Measurements from ENCODE around the gene RNF166. TPM values are rescaled to one million over a fixed set of nuclear protein-coding genes. Genes with fewer than 3 reads are reported as not detected.
"Not testable (repeated sequence)": the region's sequence is repeated elsewhere in the genome, so short reads cannot be mapped to it uniquely, and the experiment has no call there.

RNF166 gene
- total RNA-seq, 1 donor from 2014 or later = 36.0 TPM

DNA sequence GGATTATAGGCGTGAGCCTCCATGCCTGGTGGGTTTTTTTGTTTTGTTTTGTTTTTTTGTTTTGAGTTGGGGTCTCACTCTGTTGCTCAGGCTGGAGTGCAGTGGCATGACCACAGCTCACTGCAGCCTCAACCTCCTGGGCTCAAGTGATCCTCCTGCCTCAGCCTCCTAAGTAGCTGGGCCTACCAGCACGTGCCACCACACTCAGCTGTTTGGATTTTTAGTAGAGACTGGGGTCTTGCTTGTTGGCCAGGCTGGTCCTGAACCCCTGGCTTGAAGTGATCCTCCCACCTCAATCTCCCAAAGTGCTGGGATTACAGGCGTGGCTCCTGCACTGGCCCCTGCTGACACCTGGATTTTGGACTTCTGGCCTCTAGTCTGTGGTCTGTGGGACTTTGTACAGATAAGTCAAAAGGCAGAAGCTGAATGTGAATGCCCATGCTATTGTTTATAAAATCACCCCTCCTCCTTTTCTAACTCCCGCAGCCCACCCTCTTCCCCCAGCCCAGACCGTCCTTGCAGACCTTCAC lies 25.6 kb downstream of the RNF166 start:
- DNase-seq (ENCODE audit: extremely low read depth, low read depth, low spot score) = no peak

- DNase-seq (ENCODE audit: extremely low read depth, low read depth, low spot score) = no peak
These were observed 27.8 kb downstream of the RNF166 start for GRCh38 chr16:88678224-88678979.

DNA sequence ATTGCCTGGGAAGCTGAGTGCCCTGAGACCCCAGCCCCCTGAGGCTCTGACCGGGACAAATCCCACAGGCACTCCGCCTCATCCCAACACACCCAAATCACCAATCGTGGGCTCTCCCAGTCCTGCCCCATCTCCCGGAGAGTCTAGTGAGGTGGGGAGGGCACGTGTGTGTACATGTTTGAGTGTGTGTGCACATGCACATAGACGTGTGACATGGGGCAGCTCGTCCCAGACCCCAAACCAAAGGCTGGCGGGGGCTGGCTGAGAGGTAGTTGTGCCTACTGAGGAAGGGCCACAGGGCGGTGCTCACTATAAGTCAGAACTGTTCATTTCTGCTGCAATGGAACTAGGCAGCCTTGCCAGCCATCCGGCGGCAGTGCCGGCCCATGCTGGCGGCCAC lies 28.5 kb downstream of the RNF166 start:
- no peak for DNase-seq (ENCODE audit: extremely low read depth, low read depth, low spot score)

GRCh38 chr16:88676502-88677242 lies 29.5 kb downstream of the RNF166 start:
- no peak for DNase-seq (ENCODE audit: extremely low read depth, low read depth, low spot score)

DNA sequence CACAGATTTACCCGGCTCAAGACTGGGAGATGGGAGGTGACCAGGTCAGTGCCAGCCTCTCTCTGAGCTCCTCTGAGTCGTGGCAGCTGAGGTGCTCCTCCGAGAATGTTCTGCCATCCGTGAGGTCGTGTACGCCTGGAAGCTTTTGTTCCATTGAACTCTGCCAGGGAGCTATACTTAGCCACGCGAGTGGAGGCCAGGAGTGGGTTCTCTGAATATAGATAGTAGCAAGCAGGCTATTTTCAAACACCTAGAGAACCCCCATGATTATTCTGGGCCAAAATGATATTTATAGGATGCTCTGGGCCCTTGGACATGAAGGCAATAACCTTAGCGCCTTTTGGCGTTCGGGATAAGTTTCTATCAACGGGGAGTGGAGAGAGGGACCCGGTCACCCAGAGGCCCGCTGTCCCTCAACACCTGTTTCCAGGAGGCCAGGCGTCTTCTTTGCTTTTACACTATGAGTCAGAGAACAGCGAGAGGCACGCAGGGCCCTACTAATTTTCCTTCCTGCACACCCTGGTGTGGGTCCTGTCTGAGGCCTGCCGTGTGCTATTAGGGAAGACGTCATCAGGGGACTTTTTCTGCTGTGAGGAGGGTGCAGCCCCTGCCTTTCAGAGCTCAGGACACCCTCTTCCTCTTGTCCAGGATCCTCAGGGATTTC lies 32.4 kb downstream of the RNF166 start:
- DNase-seq (ENCODE audit: extremely low read depth, low read depth, low spot score) = no peak

DNA sequence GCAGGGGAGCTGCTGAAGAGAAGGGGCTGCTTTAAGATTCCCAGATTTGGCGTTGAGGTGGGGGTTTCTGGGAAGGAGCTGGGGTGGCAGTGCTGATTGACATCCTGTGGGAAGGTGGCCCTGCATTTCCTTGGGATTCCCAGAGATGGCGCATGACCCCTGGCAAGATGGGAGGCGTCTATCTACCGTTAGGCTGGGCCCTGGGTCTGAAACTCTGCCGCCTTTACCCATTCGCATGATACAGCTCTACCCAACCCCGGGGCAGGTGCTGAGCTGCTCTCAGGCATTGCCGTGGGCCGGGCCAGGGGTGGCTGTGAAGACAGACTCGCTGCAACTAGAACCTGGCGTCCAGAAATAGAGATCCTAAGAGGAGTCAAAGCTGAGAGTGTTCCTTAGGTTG lies 33.4 kb downstream of the RNF166 start:
- no peak for DNase-seq (ENCODE audit: extremely low read depth, low read depth, low spot score)

GRCh38 chr16:88671806-88672205 lies 34.4 kb downstream of the RNF166 start:
- no peak for DNase-seq (ENCODE audit: extremely low read depth, low read depth, low spot score)

GRCh38 chr16:88669980-88670379 lies 36.2 kb downstream of the RNF166 start:
- no peak for DNase-seq (ENCODE audit: extremely low read depth, low read depth, low spot score)

DNA sequence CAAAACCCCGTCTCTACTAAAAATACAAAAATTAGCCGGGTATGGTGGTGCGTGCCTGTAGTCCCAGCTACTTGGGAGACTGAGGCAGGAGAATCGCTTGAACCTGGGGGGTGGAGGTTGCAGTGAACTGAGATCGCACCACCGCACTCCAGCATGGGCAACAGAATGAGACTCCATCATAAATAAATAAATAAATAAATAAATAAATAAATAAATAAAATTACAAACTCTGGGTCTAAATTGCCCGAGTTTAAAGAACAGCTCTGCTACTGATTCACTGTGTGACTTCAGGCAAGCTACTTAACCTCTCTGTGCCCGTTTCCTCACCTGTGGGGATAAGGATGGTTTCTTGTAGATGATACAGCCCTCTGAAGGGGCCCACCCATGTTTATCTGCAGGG lies 36.7 kb downstream of the RNF166 start:
- not testable (repeated sequence) for DNase-seq (ENCODE audit: extremely low read depth, low read depth, low spot score)

GRCh38 chr16:88667461-88667860 lies 38.7 kb downstream of the RNF166 start:
- DNase-seq (ENCODE audit: extremely low read depth, low read depth, low spot score) = no peak

DNA sequence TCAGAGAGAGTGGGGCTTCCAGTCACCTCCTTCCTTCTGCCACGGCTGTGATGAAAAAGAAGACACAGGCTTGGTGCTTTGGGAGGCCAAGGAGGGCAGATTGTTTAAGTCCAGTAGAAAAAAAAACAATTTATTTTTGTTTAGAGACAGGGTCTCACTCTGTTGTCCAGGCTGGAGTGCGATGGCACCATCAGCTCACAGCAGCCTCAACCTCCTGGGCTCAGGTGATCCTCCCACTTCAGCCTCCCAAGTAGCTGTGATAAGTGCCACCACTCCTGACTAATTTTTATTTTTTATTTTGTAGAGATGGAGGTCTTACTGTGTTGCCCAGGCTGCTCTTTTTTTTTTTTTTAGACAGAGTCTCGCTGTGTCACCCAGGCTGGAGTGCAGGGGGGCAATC lies 40.6 kb downstream of the RNF166 start:
- DNase-seq (ENCODE audit: extremely low read depth, low read depth, low spot score) = no peak

- peak; percentile 66 for DNase-seq (ENCODE audit: extremely low read depth, low read depth, low spot score)
These were observed 41.1 kb downstream of the RNF166 start for GRCh38 chr16:88665148-88665547.

DNA sequence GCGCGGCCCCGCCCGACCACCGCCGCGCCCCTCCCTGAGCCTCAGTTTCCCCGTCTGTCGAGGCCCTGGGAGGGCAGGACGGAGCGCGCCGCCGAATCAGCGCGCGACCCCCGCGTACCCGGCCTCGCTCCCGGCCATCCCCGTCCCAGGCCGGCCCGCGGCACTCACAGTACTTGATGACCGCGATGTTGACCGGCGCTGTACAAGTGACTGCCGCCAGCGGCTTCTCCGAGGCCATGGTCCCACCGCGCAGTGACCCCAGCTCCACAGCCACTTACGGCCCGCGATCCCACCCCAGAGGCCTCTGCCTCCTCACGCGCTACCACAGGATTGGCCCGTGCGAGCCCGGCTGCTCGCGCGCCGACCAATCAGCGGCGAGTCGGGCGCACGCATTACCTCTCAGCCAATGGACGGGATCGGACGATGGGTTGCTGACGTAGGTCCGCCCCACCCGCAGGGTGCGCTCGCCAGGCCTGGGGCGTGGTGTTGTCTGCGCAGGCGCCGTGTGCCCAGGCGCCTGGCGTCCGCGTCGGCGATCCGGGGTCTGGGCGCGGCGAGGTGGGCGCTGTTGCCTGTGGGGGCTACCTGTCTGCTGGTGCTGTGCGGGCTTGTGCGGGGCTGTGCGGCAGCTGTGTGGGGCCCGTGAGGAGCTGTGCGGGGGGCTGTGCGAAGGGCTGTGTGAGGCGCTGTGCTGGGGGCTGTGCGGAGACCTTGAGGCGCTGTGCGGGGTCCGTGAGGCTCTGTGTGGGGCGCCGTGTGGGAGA lies 43.2 kb downstream of the RNF166 start, which contains the start of gene MVD:
Gene MVD, minus strand, starts transcription at position 249 of the 764 bp plus-strand sequence. Its CDS starts 11 bp downstream, at position 238.
- DNase-seq (ENCODE audit: extremely low read depth, low read depth, low spot score) = peak; percentile 77

DNA sequence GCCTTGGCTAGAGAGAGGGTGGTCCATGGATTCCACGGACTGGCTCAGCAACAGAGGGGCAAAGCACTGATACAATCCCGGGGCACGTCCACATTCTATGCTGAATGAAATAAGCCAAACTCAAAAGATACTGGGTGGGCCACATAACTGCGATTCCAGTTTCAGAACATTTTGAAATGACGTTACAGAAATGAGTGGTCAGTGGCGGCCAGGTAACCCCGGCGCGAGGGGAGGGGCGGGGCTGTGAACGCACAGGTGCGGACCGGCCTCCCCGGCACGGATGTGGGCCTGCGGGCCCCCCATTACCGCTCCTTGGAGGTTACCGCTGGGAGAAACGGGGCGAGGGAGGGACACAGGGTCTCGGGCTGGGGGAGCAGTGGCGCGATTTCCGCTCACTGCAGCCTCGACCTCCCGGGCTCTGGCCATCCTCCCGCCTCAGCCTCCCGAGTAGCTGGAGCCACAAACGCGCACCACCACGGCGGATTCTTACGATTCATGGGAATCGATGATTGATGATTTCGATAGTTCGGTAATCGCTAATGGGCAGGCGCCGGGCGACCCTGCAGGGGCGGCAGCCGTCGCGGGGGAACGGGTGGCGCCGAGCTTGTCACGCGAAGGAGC lies 43.9 kb downstream of the RNF166 start:
- DNase-seq (ENCODE audit: extremely low read depth, low read depth, low spot score) = no peak

DNA sequence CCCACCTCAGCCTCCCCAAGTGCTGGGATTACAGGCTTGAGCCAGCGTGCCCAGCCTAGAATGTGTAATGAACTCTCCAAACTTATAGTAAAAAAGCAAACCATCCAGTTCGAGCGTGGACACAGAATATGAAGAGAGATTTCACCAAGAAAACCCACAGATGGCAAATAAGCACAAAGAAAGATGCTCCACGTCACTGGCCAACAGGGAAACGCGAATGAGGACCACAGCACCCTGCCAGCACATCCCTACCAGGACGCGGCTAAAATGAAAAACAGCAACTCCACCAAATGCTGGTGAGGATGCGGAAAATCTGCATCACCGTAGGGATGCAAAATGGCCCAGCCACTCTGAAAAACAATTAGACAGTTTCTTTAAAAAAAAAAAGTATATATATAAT lies 44.7 kb downstream of the RNF166 start:
- no peak for DNase-seq (ENCODE audit: extremely low read depth, low read depth, low spot score)

DNA sequence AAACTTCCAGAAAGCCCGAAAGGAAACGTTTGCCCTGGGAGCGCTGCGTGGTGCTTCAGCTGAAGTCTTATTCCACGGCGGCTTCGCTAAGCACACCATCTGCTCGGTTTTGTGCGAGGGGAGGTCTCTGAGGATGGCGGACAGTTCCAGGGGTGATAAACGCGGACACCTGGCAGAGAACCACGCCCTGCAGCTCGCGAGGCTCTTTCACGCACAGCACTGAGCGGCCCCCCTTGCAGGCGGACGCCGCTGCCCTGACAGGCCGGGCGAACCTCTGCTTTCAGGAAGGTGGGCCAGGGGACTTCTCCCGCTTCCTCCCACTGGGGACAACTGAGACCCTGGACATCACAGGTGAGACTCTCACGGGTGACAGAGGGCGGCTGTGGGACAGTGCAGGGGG lies 47.0 kb downstream of the RNF166 start:
- no peak for DNase-seq (ENCODE audit: extremely low read depth, low read depth, low spot score)

- no peak for DNase-seq (ENCODE audit: extremely low read depth, low read depth, low spot score)
These were observed 47.5 kb downstream of the RNF166 start for GRCh38 chr16:88658714-88659113.

GRCh38 chr16:88657371-88657770 lies 48.8 kb downstream of the RNF166 start:
- DNase-seq (ENCODE audit: extremely low read depth, low read depth, low spot score) = no peak

DNA sequence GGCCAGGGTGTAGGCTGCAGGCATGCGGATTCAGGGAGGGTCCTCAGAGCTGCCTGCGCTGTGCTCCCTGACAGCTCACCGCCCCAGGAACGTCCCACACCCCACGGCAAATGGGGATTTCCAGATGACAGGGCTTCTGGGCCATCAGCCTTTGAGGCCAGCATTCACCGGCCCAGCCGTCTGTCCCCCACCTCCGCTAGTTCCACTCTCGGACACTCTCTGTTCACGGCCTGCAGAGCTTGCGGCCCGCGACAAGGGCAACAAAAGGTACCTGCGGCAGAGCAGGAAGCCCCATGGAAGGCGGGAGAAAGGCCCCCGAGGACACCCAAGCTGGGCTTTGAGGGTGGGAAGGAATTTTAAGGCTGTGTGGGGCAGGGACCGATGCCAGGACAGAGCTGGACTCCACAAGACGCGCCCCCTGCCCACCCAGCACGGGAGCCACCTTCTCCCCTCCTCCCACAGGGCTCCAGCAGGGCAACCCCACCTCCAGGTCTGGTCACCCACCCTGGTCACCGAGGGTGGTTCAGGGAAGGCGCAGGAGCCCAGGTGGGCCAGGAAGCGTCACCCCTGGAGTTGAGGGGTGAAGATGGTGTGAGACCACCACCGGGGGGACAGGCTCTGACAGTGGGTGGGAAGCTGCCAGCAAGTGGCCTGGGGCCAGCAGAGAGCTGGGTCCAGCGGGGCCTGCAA lies 49.8 kb downstream of the RNF166 start:
- no peak for DNase-seq (ENCODE audit: extremely low read depth, low read depth, low spot score)
